HG02759 (cell line): Measurements from ENCODE around the gene GHITM.
"Not testable (repeated sequence)": the region's sequence is repeated elsewhere in the genome, so short reads cannot be mapped to it uniquely, and the experiment has no call there.

Experiments used
- ATAC-seq: cut with Tn5 transposase; IDR thresholded peaks from one replicate; pipeline ENCODE4 v1.9.1; 2021; ENCODE audit warnings: mild to moderate bottlenecking, moderate library complexity; ENCODE audit not compliant: unreplicated experiment

Gene GHITM, protein sequence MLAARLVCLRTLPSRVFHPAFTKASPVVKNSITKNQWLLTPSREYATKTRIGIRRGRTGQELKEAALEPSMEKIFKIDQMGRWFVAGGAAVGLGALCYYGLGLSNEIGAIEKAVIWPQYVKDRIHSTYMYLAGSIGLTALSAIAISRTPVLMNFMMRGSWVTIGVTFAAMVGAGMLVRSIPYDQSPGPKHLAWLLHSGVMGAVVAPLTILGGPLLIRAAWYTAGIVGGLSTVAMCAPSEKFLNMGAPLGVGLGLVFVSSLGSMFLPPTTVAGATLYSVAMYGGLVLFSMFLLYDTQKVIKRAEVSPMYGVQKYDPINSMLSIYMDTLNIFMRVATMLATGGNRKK

DNA sequence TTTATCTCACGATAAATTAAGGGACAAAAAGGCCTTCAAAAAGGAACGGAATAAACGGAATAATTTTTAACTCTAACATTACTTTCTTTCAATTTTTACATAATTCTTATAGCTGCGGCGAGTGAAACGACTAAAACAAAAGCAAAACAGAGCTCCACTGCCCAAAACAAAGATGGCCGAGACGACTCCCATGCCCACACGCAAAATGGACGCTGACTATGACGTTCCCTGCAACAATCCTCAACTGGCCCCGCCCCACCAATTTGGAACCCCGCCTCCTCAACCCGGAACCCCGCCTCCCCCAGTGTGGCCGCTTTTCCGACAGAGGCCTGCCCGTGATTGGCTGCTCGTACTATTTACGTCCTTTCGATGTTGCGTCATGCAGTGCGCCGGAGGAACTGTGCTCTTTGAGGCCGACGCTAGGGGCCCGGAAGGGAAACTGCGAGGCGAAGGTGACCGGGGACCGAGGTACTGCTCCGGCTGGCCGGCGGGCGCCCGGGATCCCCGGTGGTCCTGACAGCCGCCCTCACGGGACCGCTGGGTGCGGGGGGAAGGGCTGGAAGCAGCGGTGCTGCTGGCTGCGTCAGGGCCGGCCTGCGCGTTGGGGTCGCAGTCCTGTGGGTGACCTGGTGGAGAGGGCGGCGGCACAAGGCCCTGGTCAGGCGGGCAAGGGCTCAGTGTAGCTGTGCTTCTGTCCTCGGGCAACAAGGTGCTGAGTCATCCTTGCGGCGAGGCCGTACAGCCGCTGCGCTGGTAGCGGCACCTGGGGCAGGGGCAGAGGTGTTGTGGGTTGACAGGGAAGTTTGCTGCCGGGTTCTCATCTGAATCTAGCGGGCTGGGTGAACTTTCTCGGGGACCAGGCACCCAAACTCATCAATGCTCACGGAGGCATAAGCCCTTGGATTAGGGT is at the start of gene GHITM:
TSS of gene GHITM (plus strand) at position 384 of the 910 bp plus-strand sequence. CDS start 1,992 bp downstream, outside the sequence.
- ATAC-seq: peak; percentile 99

DNA sequence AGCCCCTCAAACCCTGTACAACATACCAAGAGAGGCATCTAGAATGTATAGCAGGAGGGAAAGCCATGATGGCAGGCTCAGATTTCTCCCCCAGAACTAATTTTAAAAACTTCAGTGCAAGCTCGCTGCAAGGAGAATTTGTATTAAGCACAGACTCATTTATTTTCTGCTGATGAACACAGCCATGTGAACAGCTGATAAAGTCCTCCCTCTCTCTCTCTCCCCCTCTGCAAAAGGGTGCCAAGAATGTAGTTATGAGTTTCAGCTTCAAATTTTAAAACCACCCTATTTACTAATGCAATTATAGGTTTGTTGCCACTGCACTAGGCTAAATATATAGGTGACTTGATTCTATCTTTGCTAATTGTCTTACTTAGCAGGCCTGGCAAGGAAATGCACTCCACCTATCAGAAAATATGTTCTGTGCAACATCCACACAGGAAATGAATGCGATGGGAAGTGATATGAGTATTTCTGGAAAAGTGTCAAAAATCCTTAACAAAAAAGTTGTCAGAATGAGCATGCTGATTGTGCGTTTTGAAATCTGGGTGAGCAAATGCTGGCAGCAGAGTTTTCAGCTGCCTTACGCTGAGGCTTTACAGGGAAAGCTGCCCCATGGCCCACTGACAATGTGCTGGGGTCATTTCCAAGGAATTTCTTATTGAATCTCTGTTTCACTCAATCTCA is 43.4 kb upstream of the GHITM start:
- no peak for ATAC-seq

DNA sequence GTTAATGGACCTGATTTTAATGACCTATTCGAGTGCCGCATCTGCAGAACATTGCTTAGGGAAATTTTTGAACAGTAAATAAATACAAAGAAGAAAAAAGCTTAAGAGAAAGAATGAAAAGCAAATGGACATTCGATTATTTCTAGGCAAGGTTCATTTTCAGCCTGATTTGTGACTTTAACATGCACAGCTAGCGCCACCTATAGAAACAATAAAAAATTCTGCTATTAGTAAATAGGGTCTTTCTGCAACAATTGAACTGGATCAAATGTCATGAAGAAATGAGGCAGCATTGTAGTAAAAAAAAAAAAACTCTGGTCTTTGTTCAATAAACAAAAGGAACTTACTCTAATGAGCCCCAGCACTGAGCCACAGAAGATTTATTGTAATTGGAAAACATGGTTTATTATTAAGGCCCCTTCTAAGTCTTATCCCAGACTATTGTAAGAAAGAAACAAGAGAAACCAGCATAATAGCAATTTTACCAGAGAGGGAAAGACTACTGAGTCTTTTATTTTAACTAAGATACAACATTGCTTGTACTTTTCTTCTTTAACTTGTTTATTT is 41.4 kb upstream of the GHITM start:
- ATAC-seq: no peak

DNA sequence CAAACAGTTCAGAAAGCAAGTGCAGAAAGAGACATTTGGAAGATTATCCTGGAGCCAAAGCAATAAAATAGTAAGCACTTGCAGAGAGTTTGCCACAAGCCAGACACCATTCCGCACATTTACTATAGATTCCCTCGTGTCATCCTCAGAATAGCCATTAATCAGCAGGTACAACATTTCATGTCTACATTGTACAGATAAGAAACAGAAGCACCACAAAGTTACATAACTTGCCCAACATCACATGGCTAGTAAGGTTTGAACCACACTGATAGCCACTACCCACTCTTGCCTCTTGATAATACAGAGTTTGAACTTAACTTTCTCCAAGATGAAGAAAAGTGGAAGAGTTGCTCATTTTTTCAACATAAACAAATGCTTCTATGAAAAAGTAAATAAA is 40.6 kb upstream of the GHITM start:
- ATAC-seq: no peak

DNA sequence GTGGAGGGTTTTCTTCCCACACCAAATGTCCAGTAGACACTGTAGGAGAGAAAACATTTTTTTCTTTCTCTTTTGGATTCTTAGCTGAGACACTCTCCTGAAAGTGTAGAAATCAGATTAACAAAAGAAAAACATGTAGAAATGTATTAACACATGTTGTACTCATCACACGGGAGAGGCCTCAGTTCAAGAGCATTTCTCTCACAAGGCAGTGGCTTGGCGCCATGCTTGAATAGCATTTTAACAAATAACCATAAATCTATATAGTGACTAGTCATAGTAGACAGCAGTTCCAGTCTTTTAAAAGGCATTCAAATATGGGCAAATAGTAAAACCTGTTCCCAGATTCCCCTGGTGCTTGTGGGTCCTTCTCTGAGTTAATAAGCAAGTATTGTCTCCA is 38.3 kb upstream of the GHITM start:
- no peak for ATAC-seq

DNA sequence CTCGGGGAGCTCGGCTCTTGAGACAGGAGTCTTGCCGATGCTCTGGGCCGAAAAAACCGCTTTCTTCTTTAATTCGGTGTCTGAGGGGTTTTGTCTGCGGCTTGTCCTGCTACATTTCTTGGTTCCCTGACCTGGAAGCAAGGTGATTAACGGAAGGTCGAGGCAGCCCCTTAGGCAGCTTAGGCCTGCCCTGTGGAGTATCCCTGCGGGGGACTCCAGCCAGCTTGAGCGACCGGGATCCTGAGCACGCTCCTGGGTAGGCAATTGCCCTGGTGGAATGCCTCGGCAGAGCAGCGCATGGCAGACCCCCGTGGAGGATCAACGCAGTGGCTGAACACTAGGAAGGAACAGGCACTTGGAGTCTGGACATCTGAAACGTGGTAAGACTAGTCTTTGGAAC is 30.5 kb upstream of the GHITM start:
- no peak for ATAC-seq

DNA sequence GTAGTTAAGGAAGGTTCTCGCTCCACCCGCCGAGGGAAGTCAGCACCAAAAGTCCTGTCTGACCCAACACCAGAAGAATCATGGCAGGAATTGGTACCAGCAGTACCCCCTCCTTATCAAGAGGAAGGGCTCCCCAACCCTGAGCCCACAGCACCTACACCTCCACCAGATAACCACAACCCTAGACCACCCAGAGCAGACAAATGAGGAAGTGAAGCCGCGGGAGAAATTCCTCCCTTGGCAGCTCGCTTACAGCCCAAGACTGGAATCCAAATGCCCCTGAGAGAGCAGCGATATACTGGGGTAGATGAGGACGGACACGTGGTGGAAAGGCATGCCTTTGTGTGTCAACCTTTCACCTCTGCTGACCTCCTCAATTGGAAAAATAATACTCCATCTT is 29.5 kb upstream of the GHITM start:
- ATAC-seq: not testable (repeated sequence)

DNA sequence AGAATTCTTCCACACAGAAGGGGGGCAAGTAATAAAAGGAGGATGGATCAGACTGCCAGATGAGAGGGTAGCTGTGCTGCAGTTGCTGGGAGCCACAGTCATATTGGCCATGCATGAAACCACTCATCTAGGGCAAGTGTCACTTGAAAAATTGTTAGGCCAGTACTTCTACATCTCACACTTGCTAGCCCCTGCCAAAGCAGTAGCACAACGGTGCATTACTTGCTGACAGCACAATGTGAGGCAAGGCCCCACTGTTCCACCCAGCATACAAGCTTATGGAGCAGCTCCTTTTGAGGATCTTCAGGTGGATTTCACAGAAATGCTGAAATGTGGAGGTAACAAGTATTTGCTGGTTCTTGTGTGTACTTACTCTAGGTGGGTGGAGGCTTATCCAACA is 25.8 kb upstream of the GHITM start:
- not testable (repeated sequence) for ATAC-seq

DNA sequence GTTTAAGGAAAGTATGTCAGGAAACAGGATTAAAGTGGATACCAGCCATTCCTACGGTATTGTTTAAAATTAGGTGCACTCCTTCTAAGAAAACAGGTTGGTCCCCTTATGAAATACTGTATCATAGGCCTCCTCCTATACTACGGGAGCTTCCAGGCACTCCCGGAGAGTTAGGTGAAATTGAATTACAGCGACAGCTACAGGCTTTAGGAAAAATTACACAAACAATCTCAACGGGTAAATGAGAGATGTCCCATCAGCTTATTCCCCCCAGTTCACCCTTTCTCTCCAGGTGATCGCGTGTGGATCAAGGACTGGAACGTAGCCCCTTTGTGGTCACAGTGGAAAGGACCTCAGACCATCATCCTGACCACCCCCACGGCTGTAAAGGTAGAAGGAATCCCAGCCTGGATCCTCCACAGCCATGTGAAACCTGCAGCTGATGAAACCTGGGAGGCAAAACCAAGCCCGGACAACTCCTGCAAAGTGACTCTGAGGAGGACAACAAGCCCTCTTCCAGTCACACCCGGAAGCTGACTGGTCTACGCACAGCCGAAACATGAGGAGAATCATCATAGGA is 25.1 kb upstream of the GHITM start:
- ATAC-seq: no peak

DNA sequence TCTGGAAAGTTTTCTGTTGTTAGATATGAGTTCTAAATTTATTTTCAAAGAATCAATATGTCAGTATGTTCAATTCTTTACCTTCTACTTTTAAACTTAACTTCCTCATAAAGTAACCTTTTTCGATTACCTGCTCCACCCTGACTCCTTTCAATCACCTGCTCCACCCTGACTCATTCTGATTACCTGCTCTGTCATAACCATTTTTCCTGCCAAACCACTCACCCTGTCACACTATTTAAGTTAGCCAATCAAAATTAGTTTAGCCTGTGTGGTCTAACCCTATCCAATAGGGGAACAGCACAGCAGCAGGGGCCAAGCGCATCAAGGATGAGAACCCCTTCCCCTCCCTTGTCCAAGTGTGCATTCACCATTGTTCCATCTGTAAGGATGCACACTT is 22.1 kb upstream of the GHITM start:
- ATAC-seq: not testable (repeated sequence)

DNA sequence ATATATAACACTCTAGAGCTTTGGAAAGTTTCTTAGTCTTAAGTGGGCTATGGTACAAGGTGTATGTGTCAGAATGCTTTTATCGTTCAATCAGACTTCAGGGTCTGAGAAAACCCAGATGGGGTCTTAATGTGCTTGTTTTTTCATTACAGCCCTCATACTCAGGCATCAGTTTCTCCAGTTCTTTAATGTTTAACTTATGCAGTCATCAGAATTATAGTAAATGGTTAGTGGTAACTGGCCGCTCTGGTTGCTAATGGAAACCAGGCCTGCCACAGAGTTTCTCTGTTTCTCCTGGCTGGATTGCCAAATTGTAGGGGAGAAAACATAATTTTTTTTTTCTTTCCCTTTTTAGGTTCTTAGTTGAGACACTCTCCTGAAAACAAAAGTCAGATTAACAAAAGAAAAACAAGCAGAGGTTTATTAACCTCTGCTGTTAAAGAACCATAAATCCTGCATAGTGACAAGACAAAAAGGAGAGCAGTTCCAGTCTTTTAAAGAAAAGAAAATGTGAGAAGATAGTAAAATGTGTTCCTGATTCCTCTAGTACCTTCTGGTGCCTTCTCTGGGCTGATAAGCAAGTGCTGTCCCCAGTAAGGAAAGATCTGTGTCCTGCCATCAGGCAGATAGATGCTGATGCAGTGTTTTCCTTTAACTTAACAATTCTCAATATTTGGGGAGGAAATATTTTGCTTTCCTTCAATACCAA is 21.5 kb upstream of the GHITM start:
- no peak for ATAC-seq

DNA sequence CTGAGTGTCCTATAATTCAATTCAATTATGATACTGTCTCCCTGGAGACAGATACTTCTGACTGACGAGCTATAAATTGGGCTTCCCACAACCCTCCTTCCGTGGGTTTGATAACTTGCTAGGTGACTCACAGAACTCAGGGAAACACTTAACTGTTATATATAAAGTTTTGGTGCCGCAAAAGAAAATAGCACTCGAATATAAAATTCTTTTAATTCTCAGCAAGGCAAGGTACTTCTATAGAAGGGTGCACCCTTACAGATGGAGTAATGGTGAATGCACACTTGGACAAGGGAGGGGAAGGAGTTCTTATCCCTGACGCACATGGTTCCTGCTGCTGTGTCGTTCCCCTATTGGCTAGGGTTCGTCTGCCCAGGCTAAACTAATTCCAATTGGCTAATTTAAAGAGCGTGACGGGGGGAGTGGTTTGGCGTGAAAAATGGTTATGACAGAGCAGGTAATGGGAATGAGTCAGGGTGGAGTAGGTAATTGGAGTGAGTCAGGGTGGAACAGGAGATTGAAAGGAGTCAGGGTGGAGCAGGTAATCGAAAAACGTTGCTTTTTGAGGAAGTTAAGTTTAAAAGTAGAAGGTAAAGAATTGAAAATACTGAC is 20.8 kb upstream of the GHITM start:
- ATAC-seq: no peak

DNA sequence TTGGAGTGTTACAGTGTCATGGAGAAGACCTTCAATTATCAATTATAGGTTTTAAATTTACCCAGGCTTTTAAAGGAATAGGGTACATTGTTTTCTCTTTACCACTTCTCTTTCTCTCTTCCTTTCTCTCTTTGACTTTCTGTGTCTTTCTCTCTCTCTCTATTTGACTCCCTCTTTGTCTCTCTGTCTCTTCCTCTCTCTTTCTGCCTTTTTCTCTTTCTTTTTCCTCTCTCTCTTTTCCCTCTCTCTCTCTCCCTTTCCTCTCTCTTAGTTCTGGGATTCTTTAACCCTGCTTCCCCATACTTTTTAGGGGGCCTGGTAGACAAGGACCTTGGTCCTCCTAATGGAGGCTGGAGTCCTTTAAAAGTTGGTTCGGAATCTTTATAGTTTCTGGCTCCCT is 15.9 kb upstream of the GHITM start:
- ATAC-seq: no peak

DNA sequence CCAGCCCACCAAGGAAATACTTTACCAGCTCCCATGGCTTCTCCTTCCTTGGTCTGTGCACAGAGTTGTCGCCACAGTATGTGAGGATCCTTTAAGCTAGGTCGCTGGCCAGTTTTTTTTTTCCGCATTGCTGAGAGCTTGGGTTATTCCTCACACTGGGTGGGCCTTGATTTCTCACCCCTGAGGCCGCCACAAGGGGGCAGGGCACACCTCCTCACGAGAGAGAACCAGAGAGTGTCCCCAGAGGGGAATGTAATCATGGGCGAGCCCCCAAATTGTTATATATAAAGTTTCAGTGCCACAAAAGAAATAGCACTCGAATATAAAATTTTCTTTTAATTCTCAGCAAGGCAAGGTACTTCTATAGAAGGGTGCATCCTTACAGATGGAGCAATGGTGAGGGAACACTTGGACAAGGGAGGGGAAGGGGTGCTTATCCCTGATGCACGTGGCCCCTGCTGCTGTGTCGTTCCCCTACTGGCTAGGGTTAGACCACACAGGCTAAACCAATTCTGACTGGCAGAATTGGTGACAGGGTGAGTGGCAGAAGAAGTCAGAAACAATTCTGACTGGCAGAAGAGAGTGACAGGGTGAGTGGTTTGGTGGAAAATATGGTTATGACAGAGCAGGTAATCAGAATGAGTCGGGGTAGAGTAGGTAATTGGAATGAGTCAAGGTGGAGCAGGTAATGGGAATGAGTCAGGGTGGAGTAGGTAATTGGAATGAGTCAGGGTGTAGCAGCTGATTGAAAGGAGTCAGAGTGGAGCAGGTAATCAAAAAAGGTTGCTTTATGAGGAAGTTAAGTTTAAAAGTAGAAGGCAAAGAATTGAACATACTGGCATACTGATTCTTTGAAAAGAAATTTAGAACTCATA is 13.2 kb upstream of the GHITM start:
- not testable (repeated sequence) for ATAC-seq

DNA sequence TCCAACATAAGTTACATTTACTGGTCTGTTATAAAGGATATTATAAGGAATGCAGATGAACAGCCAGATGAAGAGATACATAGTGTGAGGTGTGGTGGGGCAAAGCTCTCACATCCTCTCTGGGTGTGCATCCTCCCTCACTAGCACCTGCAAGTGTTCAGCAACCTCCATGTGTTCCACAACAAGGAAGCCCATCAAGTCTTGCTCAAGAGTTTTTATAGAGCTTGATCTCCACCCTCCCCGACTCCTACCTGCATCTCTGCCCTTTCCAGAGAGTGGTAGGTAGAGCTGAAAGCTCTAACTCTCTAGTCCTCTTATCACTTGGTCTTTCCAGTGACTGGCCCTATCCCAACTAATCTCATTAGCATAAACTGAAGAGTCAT is 12.5 kb upstream of the GHITM start:
- no peak for ATAC-seq

DNA sequence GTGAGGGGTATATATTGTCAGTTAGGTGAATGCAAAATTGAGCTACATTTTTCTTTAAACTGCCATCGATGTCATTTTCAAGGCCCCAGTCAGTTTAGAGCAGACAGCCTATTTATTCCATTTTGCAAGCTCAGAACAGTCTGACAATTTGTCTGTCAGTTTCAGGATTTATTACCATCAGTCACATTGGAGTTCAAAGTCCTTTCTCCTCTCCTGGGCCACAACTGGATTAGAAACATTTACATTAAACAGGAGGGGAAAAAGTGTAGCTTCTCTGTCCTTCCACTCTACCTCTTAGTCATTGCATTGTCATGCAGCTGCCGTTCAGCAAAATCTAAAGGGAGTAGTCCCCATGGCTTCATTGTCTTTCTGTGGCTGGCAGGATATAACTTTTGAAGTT is 3.5 kb upstream of the GHITM start:
- ATAC-seq: no peak

DNA sequence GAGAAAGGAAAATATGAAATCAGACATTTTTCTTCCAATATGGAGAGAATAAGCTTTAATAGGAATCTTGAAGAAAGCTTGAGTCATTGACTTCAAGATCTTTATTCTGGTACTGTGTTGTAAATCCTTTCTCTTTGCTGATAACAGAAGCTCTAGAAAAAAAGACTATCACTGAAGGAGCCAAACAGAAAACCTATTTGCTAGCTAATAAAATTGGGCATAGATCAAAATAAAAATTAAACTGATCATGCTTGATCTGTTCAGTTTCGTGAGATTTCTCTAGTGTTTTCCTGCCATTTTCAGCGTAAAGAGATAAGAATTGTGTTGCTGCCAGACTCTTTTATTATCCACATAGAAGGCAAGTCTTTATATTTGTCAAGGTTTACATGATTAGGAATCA is 1.5 kb upstream of the GHITM start:
- ATAC-seq: no peak

DNA sequence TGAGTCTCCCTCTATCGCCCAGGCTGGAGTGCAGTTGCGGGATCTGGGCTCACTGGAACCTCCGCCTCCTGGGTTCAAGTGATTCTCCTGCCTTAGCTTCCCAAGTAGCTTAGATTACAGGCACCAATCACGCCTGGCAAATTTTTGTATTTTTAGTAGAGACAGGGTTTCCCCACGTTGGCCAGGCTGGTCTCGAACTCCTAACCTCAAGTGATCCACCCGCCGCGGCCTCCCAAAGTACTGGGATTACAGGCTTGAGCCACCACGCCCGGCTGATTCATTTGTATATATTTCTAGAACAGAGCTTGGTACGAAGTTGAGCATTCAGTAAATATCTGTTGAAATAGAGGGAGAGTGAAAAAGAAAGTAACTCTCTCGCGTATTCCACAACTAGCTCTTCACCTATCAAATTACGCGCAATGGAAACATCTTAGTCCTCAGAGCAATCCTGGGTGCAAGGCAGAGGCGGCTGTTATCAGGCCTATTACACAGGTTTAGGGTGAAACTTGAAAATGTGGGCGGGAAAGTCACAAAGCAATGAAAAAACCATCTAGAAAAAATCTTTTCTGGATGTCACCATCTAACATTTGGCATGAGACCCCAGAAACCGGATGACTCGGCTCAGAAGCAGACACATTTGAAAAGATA is 707 bp upstream of the GHITM start:
- ATAC-seq: no peak
